COLO668 (cell line): ENCODE measurements around the gene P3H1.
"Not testable (repeated sequence)": the region's sequence is repeated elsewhere in the genome, so short reads cannot be mapped to it uniquely, and the experiment has no call there.

Source experiments
- DNase-seq: peaks from one replicate; lab custom pipeline; 2025; ENCODE audit not compliant: unreplicated experiment; lab: John Stamatoyannopoulos, UW

The P3H1 gene

GRCh38 chr1:42773420-42773819 is 6.6 kb upstream of the P3H1 start:
- DNase-seq = no peak

GRCh38 chr1:42769811-42770210 is 3.0 kb upstream of the P3H1 start:
- no peak for DNase-seq

GRCh38 chr1:42768172-42768571 is 1.3 kb upstream of the P3H1 start:
- DNase-seq = no peak

- DNase-seq = no peak
These were observed 727 bp upstream of the P3H1 start for GRCh38 chr1:42767510-42768000.

GRCh38 chr1:42765832-42766740 is 742 bp downstream of the P3H1 start:
- peak; percentile 72 for DNase-seq

- DNase-seq = no peak
These were observed 1.6 kb downstream of the P3H1 start for GRCh38 chr1:42765269-42765668.

- no peak for DNase-seq
These were observed 4.6 kb downstream of the P3H1 start for GRCh38 chr1:42762269-42762668.

- DNase-seq = no peak
These were observed 5.3 kb downstream of the P3H1 start for GRCh38 chr1:42761567-42761966.

GRCh38 chr1:42759114-42759513 is 7.7 kb downstream of the P3H1 start:
- no peak for DNase-seq

GRCh38 chr1:42758641-42759040 is 8.2 kb downstream of the P3H1 start:
- DNase-seq = no peak

GRCh38 chr1:42757892-42758275 is 8.9 kb downstream of the P3H1 start:
- DNase-seq = no peak

GRCh38 chr1:42756956-42757891 is 9.6 kb downstream of the P3H1 start:
- peak; percentile 51 for DNase-seq

GRCh38 chr1:42753070-42753469 is 13.8 kb downstream of the P3H1 start:
- DNase-seq = no peak

- DNase-seq = no peak
These were observed 14.5 kb downstream of the P3H1 start for GRCh38 chr1:42752284-42752683.

GRCh38 chr1:42751511-42752070 is 15.2 kb downstream of the P3H1 start:
- DNase-seq = not testable (repeated sequence)

- DNase-seq = no peak
These were observed 16.8 kb downstream of the P3H1 start for GRCh38 chr1:42750041-42750440.

- no peak for DNase-seq
These were observed 18.1 kb downstream of the P3H1 start for GRCh38 chr1:42748461-42749410.

GRCh38 chr1:42748021-42748420 is 18.8 kb downstream of the P3H1 start:
- DNase-seq = no peak

GRCh38 chr1:42747125-42747524 is 19.7 kb downstream of the P3H1 start:
- DNase-seq = peak; percentile 73

- DNase-seq = no peak
These were observed 20.3 kb downstream of the P3H1 start for GRCh38 chr1:42746436-42747105.
